Head of caudate nucleus (tissue), 42 donors: ENCODE results near the gene SUPT16H.
A peak's percentile ranks its signal among the peaks of the same experiment; 100 is the strongest.
"Not testable (repeated sequence)": the region's sequence is repeated elsewhere in the genome, so short reads cannot be mapped to it uniquely, and the experiment has no call there.

Experiments used
- DNase-seq, 42 donors: peaks; one replicate each; pipeline versions ENCODE4 v3.0.0 to v3.0.0-alpha.2; 2020 to 2021; ENCODE audit warnings: mixed read lengths in 7 of 42
- intact Hi-C: fragments of 100-400 bp; cut with DNase I; formaldehyde crosslinking; loops from one replicate; pipeline ENCODE4 v1.15.0; 2022

The SUPT16H gene

GRCh38 chr14:21308479-21309237 lies 75.2 kb downstream of the SUPT16H start:
- intact Hi-C loops = no loop called here
- DNase-seq = peak; percentile 43 to 91 (median 70)

GRCh38 chr14:21308132-21308478 lies 75.7 kb downstream of the SUPT16H start:
- DNase-seq = no peak
- intact Hi-C loops = no loop called here

- DNase-seq = no peak
- intact Hi-C loops = no loop called here
These were observed 76.2 kb downstream of the SUPT16H start for GRCh38 chr14:21307637-21308036.

- DNase-seq, intact Hi-C loops: not testable (repeated sequence)
These were observed 81.0 kb downstream of the SUPT16H start for GRCh38 chr14:21302836-21303140.

- DNase-seq = no peak
- intact Hi-C loops = no loop called here
These were observed 81.6 kb downstream of the SUPT16H start for GRCh38 chr14:21302013-21302835.
